Measurements from ENCODE around the gene HHEX.
A peak's percentile ranks its signal among the peaks of the same experiment; 100 is the strongest.

HHEX gene

DNA sequence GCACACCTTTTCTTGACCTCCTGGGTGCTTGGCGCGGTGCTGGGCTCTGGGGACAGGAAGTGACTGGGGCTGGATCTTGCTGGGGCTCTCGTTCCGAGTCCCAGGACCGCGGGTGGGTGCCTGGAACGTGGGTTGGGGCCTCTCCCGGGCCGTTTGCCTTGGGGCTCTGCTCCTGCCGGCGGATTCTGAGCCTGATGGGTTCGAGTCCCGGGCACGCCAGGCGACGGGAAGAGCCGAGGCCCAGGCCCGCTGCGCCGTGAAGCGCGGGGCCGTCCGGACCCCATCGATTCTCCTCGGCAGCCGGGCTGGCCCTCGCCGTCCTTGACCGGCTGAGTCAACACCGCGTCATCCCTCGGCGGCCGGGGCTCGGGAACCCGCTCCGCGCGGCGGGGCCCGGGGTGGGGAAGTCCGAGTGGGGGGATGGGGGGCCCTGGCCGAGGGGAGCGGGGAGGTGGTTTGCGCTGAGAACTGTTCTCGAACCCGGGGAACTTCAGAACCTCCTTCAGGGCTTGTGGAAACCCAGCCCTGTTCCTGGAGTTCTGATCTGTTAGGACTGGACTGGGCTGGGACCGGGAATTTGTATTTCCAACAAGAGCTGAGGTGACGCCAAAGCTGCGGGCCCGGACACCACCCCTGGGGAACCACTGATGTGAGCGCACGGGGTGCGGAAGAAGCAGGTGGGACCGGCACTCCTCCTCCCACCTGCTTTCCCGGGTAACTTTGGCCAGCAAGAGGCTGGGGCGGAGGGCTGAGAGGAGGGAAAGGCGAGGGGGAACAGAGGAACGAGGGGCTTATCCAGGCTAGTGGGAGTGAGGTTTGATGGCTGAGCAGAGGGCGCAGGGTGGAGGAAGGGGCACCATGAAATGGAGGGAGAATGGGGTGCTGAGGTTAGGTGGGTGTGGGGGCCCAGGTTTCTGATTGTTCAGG is 6.2 kb downstream of the HHEX start:
- DNase-seq: no peak

DNA sequence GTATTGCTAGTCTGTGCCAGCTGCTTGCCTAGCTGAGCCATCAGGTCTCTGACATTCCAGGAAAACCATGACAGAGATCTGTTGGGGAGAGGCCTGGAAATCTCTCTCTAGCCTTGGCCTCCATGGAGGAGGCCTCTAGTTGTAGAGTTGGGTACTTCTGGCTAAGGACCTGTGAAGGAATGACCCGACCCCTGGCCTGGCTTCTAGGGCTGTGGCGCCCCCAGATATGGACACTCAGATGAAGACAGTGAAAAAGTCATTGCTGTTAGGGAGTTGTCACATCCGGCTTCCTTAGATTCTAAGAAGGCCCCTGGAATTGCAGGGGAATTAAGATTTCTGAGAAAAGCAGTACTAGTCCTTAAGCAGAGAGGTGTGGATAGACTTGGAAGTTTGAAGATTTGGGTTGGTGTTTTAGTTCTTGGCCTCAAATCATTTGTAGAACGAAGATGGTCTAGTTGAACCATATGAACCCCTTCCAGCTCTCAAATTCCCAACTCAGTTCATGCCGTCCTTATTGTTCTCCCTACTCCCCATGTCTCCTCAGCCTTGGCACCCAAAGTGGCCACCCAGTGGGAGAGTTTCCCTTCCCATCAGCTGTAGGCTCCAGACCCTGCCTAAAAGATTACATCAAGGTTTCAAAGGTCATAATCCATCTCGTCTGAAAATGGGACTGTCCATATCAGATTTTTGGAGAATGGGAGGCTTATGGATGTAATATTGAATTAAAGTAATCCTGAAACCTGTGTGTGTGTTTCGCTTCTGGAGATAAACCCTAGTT is 7.0 kb downstream of the HHEX start:
- DNase-seq: no peak

DNA sequence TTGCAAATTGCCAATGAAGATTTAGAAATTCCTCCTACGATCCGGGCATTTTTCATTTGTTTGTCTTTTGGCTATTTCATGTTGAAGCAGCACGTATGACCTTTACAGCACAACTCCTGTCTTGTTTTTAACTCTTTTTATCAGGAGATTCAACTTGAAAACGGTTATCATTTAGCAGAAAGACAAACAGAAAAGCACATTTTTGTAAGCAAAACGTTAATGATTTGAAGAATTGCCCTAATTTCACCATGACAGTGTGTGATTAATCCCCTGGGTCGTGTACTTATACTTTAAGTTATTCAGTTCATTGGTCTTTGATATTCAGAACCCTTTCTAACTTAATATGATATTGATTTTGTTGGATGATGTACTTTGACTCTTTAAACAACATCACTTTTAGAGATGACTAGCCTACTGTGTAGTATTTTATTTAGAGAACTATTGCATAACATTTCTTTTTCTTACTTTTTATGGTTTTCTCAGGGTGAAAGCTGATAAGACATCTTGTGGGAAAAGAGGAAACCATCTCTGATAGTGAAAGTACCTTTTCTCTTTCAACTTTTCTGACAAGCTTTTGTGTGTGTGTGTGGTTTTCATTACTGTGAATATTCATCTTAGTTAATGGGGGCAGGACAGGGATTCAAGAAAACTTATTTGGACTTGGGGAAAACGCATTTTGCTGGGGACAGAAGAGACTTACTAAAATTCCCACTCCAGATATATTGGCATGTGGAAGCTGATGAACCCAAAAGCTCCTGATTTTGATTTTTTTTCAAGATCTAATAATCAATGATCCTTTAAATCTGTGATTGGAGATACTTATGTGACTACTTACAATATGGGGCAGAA is 8.1 kb downstream of the HHEX start:
- no peak for DNase-seq

DNA sequence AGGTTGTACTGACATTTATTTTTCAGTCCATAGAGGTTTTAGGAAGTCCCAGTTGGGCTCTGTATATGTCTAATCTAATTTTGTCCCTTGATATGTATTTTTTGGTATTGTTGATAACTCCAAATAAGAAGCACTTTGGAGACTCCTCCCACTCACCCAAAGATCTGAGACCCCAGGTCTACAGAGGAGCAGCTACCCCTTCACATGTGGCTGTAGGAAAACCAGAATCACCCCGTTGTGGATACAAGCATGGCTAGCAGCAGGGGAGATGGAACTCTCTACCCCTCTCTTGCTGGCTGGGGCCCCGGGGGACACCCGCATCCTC is 9.4 kb downstream of the HHEX start:
- DNase-seq: no peak

DNA sequence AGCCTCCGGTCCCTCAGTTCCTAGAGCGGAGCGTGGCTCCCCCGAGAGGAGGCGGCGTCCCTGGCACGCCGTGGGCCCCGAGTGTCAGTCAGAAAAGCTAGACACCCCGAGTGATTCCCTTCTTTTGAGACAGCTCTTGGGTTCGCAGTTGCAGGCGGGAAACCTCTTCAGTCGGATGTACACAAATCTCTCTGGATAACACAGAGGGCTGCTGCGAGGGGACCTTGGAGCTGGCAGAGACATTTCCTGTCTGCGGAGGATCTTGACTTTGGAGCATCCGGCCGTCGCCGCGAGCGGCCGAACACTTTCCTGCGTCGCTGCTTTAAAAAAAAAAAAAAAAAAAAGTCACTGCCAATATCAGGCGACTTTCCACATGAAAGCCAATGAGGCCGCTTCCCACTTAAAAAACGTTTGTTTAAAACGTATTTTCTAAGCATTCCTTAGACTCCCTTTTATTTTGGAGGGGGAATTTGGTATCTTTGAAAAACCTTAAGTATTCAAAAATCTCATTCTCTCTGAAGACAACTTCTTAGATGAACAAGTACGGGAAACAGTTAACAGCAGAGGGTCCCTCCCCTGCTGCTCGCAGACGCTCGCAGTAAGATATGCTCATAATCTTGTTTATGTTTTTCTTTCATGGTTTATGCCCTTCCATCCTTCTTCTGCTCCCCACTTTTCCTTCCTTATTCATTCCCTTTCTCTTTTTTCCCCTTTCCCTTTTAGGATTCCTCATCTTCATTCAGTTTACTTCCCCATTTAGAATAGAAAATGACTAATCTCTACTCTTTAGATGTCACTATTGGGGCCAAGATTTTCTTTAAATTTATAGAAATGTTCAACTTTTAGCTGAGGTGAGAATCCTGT is 10.0 kb downstream of the HHEX start:
- no peak for DNase-seq

DNA sequence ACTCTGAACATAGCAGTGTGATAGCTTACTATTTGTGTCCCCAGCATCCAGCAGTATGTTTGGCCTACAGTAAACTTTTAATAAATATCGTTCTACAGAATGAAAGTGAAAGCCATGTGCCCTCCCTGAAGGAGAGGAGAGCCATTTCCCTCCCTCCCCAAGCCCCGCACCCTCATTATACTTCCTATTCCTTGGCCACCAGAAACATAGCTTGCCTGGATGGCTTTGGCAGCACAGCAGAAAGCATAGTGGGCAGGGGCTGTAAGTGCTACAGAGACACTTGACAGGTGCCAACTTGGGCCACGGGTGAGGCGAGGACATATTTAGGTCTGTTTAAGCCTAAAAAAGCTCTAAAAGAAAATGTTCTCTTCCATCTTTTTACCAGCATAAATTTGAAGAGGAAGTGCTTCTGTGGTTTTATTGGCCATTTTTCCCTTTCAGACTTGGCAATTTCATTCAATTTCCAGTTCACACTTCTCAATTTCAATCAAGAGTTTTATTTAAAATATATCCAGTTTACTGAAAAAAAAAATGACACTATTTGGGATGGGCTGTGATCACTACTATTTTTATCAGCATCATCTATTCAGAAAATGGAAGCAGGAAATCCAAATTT is 12.7 kb downstream of the HHEX start:
- DNase-seq: no peak

DNA sequence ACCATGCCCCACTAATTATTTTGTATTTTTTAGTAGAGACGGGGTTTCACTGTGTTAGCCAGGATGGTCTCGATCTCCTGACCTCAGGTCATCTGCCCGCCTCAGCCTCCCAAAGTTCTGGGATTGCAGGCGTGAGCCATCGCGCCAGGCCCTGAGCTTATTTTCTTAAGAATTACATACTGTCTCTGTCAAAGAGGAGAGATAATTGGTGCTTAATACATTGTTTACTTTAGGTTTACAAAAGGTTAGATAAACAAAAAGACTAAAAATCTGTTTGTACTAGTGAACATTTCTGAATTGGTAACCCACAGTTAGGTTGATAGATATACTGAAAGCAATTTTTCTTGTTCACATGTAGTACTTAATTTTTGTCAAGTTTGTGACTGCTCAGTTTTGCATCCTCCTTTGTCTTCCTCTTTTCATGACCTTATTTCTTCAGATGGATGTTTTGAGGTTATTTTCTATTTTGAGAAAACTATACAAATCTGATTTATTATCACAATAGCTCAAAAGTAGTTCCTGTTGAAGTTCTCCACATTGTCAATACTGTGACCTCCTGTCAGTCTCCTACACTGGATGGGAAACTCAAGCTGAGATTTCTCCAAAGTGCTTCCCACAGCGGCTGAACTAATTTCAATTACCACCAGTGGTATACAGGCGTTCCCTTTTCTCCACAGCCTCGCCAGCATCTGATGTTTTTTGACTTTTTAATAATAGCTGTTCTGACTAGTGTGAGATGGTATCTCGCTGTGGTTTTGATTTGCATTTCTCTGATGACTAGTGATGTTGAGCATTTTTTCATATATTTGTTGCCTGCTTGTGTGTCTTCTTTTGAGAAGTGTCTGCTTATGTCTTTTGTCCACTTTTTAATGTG is 22.5 kb downstream of the HHEX start:
- DNase-seq: peak; percentile 76

DNA sequence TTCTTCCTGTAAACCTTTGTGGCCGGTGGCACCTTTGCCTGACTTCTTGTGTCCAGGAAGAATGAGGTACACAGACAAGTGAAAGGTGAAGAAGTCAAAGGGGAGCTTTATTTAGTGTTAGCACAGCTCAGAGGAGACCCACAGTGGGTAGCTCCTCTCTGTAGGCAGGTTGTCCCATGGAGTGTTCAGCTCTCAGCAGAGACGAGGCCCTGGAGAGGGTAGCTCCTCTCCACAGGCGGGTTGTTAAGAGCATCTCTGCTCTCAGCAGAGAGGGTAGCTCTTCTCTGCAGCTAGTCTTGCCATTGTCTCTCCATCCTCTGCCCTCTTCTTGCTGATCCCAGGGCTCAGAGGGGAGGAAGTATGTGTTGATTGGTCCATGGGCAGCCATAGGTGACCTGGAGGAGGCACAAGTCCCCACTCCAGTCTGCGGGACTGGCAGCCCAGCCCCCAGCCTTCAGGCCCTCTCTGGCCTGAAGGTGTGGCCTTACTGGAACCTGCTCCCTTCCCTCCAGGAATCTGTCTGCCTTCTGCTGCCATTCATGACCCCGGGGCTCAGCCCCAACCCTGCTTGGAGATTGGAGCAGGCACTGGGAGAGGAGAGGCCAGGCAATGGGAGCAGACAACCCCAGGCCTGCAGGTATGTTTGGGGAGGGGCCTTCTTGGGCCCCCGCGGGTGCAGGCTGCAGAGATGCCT is 24.5 kb downstream of the HHEX start:
- DNase-seq: no peak

DNA sequence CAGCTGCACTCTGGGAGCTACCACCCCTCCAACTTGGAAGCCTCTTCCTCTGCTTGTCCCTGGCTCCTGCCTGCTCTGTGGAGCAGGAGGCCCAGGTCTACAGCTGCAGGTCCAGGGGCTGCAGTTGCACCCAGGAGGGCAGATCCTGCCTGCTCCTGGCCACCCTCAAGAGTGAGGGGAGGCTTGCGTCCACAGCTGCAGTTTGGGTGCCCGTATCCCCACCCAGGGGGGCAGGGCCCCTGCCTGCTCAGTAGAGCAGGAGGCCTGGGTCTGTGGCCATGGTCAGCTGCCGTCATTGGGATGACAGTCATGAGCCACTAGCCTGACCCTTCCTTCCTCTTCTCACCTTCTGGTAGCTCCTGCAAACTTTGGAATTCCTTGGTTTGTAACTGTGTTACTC is 25.1 kb downstream of the HHEX start:
- no peak for DNase-seq

DNA sequence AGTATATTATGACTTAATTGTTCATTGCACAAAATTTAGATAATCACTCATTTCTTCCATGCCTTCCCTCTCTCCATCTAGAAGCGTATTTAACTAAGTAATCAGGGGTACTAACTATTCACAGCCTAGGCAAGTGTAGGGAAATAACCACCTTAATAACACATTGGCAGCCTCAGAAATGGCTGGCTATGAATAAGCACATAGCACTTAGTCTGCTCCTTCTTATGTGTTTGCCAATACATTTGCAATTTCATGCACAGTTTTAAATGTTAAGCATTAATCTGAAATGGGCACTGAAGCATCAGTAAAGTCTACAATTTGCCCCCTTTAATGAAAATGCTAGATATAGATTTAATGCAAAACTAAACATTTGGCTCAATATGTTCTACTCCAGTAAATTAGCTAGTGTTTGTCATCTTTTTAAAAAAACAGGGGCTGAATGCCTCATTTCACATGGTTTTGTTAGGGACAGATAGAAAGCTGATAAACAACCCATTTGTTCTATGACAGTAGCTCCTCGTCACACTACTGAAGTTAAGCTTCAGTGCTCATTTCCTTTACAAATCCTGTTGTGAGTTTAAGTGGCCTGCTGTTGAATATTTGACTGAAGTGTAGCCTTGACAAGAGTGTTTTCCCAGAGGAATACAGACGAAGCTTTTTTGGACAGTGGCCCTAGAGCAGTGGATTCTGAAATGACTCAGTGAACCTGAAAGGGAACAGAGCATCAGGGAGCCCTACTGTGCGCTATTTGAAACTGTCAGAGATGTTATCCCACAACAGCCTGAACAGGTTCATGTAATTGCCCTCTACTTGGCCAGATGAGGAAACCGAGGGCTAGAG is 30.5 kb downstream of the HHEX start:
- no peak for DNase-seq

DNA sequence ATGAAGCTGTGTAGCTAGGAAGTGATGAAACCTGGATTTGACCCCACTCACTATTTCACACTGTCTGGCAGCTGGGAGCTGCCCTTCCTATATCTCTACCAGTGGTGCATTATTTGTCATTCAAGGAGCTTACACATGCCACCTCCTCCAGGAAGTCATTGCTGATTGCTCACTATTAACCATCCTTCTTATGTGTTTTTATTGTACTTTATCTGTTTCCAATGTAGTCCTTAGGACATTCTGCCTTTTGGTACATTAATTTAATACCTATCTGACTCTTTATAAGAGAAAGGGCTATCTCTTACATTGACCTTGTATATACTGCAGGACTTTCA is 31.0 kb downstream of the HHEX start:
- no peak for DNase-seq

DNA sequence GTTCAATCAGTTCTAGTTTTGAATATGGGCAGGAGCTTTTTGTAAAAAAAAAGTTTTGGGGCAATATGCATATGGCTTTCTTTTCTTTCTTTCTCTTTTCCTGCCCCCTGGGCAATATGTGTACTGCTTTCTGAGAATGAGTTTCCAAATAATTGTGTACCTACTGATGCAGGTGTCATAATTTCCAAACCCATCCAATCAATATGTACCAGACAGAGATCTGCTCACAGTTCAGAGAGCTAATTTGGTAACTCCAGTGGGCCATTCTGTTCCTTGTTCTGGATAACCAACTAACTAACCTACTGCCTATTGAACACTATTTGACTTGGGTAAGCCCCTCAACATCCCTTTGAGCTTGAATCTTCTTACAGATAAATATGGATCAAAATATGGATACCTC is 32.6 kb downstream of the HHEX start:
- no peak for DNase-seq

DNA sequence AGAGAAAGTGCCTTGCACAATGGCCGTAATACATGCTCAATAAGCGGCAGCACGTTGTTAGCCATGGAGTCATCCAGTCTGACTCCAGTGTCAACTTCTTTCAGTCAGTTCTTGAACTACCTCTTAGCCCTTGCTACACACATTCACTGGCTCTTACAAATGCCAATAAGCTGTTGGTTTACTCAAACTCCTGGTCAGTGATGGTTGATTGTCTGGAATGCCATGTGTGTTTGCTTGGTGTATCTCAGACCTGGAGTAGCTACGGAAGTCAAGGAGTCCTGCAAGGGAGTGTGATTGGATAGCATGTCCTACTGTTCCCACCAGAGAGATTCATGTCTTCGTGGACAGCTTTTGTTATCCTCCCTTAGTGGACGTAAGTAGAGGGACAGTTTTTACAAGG is 37.4 kb downstream of the HHEX start:
- no peak for DNase-seq

DNA sequence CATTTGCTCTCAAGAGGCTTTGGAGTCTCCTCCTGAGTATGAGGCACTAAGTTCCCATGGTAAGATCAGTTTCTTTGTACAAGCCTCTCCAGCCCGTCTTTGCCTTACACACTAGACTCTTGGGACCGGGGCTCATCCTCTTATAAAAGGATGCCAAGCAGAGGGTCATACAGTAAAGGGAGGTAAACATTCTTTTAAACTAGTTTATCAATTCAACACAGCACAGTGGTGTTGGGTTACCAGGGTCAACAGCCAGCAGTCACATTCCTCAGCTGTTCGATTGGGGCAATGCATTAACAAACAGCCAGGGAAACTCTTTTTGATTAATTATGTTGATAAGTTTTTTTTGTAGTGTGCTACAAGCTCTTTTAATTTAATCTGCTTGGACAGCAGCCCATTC is 37.8 kb downstream of the HHEX start:
- DNase-seq: no peak

DNA sequence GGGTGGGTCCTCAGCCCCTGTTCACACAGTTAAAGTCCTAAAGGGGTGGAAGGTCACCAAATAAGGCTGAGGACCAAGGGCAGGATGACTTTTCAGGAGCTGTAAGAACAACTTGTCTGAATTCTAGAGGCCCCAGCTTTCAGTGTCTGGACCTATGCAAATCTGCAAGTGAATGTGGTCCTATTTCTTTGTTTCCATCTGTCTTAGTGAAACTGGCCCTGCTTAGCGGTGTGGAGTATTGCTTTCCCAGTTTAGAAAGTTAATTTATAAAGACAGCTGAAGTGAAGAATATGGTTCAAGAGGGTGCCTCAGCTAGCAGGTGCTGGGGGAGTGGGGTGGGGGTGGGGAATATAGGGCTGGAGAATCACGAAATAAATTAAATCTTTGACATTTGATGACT is 40.1 kb downstream of the HHEX start:
- DNase-seq: no peak

DNA sequence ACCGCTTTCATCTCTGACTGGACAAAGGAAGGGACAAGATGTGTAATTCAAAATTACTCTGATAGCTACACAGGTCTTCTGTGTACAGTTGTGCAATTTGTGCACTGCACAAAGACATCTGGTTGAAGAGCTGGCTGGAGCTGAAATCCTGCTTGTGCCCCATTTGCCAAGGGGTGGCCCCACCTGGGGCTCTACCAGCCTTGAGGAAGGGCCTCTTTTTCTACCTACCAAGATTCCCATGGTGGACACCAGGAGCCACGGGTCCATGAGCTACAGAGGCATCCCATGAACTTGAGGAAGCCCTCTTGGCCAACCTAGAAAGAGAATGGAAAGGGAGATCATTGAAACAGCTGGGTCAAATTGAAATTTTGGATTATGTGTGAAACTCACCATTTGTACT is 43.2 kb downstream of the HHEX start:
- no peak for DNase-seq

DNA sequence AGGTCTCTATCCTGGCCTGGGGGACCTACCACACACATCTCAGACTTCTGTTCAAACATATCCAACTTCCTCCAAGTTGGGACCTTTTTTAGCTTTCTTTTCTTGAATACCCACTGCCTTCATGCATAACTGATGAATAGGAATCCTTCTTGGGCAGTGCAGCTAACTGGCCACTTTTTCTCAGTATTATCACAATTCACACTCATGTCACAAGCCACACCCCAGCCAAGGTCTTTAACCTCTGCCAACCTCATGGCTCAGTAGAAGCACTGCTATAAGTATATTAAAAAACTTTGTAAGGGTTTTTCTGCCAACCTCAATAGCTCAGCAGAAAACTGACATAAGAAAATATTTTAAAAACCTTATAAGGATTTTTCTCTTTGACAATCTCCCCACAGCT is 44.5 kb downstream of the HHEX start:
- DNase-seq: no peak

DNA sequence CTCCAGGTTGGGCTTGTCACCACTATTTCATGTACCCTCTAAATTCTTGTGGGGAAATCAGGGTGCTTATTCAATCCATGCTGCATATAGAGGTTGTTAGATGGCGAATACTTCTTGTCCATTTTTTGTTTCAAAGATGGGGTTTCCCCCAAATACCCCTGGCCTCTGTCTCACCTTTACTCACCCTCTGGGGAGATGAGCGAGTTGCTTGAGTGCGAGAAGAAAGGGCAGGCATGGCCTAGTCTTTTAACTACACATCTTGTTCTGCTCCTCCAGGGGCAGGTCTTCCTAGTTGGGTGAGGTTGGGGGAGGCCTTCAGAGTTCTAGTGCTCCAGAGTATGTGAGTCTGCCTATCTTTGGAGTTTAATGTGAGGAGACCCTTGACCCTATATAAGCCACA is 46.2 kb downstream of the HHEX start:
- no peak for DNase-seq

DNA sequence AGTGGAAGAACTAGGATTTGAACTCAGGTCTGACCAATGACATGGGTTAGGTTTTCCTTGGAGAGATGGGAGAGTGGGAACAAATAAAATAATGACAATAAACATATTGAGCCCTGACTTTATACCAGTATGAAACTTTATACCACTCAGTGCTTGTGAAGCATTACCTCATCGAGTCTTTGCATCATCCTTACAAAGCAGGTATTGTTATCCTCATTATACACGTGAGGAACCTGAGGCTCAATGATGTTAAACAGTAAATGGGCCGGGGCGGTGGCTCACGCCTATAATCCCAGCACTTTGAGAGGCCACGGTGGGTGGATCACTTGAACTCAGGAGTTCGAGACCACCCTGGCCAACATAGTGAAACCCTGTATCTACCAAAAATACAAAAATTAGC is 47.7 kb downstream of the HHEX start:
- DNase-seq: no peak

DNA sequence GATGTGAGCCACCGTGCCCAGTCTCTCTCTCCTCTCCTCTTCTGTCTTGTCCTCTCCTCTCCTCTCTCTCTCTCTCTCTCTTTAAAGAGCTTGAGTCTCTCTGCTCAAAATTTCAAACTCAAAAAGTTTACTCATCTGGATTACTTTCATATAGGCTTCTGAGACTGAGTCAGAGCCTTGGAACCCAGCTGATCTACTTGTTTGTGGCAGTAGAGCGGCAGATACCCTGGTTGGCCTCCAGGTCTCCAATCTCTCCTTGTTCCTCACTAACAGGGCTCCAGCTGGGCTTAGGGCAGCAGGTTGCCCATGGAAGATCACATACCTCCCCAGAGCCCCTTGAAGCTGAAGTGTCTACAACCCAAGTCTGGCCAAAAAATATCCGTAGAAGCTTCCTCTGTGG is 51.0 kb downstream of the HHEX start:
- DNase-seq: no peak
